Measurements from ENCODE around the gene GRPEL2.

Gene GRPEL2

DNA sequence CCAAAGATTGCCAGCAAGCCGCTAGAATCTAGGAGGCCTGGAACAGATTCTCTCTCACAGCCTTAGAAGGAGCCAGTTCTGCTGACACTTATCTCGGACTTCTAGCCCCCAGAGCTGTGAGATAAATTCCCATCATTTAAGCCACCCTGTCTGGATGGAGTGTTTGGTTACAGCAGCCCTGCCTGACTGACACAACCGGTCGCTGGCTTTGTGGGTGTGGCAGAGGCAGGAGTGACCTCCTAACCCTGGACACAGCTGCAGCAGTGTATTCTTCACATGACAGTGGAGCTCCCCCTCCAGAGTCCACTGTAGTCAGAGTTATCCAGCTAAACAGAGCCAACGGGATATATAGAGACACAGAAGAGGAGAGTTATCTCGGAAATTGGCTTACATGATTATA, 55.0 kb downstream of the GRPEL2 start:
- no peak overlapping the region for H3K27ac ChIP-seq
- no peaks in the 10 kb centered on the region for H3K27me3 ChIP-seq (ENCODE audit: insufficient read depth, low read depth)
- no peaks in the 10 kb centered on the region for H3K4me1 ChIP-seq (ENCODE audit: low read depth, poor library complexity, severe bottlenecking)
- no peak for TF ChIP-seq CTCF (conservative IDR thresholded peaks at IDR 0.05; ENCODE audit: low read depth, low read length)
- H2AFZ ChIP-seq (ENCODE audit: low read depth): no peak overlapping the region
- no peaks in the 10 kb centered on the region for H3K79me2 ChIP-seq (ENCODE audit: insufficient read depth, low read depth)
- H4K20me1 ChIP-seq (ENCODE audit: insufficient read depth): no peaks in the 10 kb centered on the region
- no peak overlapping the region for H3K9ac ChIP-seq
- no peak overlapping the region for H3K4me2 ChIP-seq
- H3K4me3 ChIP-seq (IDR thresholded peaks at IDR 0.05; ENCODE audit: insufficient read depth, low read depth, low read length): no peak overlapping the region
- no peaks in the 10 kb centered on the region for H3K36me3 ChIP-seq (ENCODE audit: insufficient read depth)

- no peaks in the 10 kb centered on the region for H3K79me2 ChIP-seq (ENCODE audit: insufficient read depth, low read depth)
- H3K27ac ChIP-seq: no peak overlapping the region
- no peaks in the 10 kb centered on the region for H3K4me1 ChIP-seq (ENCODE audit: low read depth, poor library complexity, severe bottlenecking)
- no peak for TF ChIP-seq CTCF (conservative IDR thresholded peaks at IDR 0.05; ENCODE audit: low read depth, low read length)
- no peaks in the 10 kb centered on the region for H4K20me1 ChIP-seq (ENCODE audit: insufficient read depth)
- no peaks in the 10 kb centered on the region for H3K27me3 ChIP-seq (ENCODE audit: insufficient read depth, low read depth)
- no peaks in the 10 kb centered on the region for H3K36me3 ChIP-seq (ENCODE audit: insufficient read depth)
- H2AFZ ChIP-seq (ENCODE audit: low read depth): no peak overlapping the region
- no peak overlapping the region for H3K4me2 ChIP-seq
- H3K4me3 ChIP-seq (IDR thresholded peaks at IDR 0.05; ENCODE audit: insufficient read depth, low read depth, low read length): no peak overlapping the region
- H3K9ac ChIP-seq: no peak overlapping the region
Measured at GRCh38 chr5:149401051-149401450, 55.8 kb downstream of the GRPEL2 start.

DNA sequence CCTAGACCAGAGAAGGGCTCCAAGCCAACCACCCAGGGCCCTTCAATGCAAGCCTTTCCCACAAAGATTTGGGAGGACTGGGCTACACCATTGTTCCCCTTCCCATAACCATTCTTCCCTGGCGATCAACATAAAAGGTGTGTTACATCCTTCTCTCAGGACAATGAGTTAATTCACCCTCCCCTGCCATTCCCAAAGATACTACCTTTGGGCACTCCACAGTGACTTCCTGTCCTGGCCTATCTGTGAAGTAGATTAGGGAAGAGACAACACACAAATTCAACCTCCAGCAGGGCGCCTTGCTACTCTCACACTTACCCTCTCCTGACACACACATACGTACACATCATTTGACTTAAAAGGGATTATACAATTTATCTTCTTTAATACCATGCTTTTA, 57.0 kb downstream of the GRPEL2 start:
- Histone ChIP-seq H3K4me1 (ENCODE audit: low read depth, poor library complexity, severe bottlenecking) (no peaks in the 10 kb centered on the region), H3K27ac (no peak overlapping the region), H3K4me3 (IDR thresholded peaks at IDR 0.05; ENCODE audit: insufficient read depth, low read depth, low read length) (no peak overlapping the region), H3K79me2 (ENCODE audit: insufficient read depth, low read depth) (no peaks in the 10 kb centered on the region), H4K20me1 (ENCODE audit: insufficient read depth) (no peaks in the 10 kb centered on the region), H3K4me2 (no peak overlapping the region), H3K9ac (no peak overlapping the region), H3K36me3 (ENCODE audit: insufficient read depth) (no peaks in the 10 kb centered on the region), H2AFZ (ENCODE audit: low read depth) (no peak overlapping the region), H3K27me3 (ENCODE audit: insufficient read depth, low read depth) (no peaks in the 10 kb centered on the region)
- TF ChIP-seq CTCF (conservative IDR thresholded peaks at IDR 0.05; ENCODE audit: low read depth, low read length): no peak
